IMR-90 (cell line): ENCODE results near the gene SEMA3C. TPM values are rescaled to one million over a fixed set of nuclear protein-coding genes. Genes with fewer than 3 reads are reported as not detected.
A peak's percentile ranks its signal among the peaks of the same experiment; 100 is the strongest.

ENCODE experiments used
- ATAC-seq: fragments of 200-7000 bp; cut with Tn5 transposase; 2 replicates; pipeline ENCODE4 v1.9.1; 2020; ENCODE audit warnings: low read depth, mild to moderate bottlenecking, moderate library complexity
- BruUV-seq: library from RNA; stranded (reverse); fragments of 400-500 nt; replicated peaks from 2 replicates; lab custom pipeline; 2021; lab: Mats Ljungman, UMichigan
- CTCF ChIA-PET: fragments of 300-600 bp; formaldehyde crosslinking; extraction: SDS; loops from one replicate; lab custom pipeline; 2021; ENCODE audit warnings: antibody characterized with exemption; lab: Yijun Ruan, JAX
- POLR2A ChIA-PET: fragments of 300-600 bp; sonication (Branson Sonifier 250); formaldehyde crosslinking; loops from one replicate; lab custom pipeline; 2022; ENCODE audit warnings: antibody characterized with exemption; ENCODE audit not compliant: unreplicated experiment; lab: Charles Lee
- DNase-seq: peaks from one replicate; pipeline ENCODE4 v3.0.0; 2013
- H2AFZ ChIP-seq: replicated peaks from 2 replicates; pipeline ENCODE3; 2013; ENCODE audit warnings: low read length, mild to moderate bottlenecking; ENCODE audit not compliant: poor library complexity
- H2AK5ac ChIP-seq: 2 replicates; pipeline ENCODE4 v1.6.1; 2013; ENCODE audit warnings: low read depth, low read length, inconsistent platforms
- H2AK9ac ChIP-seq: replicated peaks from 2 replicates; pipeline ENCODE3; 2013; ENCODE audit warnings: mild to moderate bottlenecking, low read depth, low read length, moderate library complexity; ENCODE audit not compliant: poor library complexity
- H2BK120ac ChIP-seq: 2 replicates; pipeline ENCODE4 v1.6.1; 2013; ENCODE audit warnings: low read depth, low read length, inconsistent platforms
- H2BK15ac ChIP-seq: 3 replicates; pipeline ENCODE4 v1.6.1; 2013; ENCODE audit warnings: low read depth, low read length, inconsistent platforms
- H2BK20ac ChIP-seq: 2 replicates; pipeline ENCODE4 v1.6.1; 2013; ENCODE audit warnings: low read depth, mild to moderate bottlenecking, inconsistent platforms, low read length, moderate library complexity
- H2BK5ac ChIP-seq: 2 replicates; pipeline ENCODE4 v1.6.1; 2013; ENCODE audit warnings: mild to moderate bottlenecking, low read depth, low read length, inconsistent platforms; ENCODE audit not compliant: poor library complexity, severe bottlenecking
- H3K14ac ChIP-seq: replicated peaks from 2 replicates; pipeline ENCODE4 v1.6.1; 2013; ENCODE audit warnings: low read depth, low read length, inconsistent platforms
- H3K18ac ChIP-seq: 2 replicates; pipeline ENCODE4 v1.6.1; 2013; ENCODE audit warnings: low read depth, low read length, control low read depth
- H3K23ac ChIP-seq: 2 replicates; pipeline ENCODE4 v1.6.1; 2013; ENCODE audit warnings: low read depth, low read length, inconsistent platforms
- H3K27ac ChIP-seq: 2 replicates; pipeline ENCODE4 v1.5.1; 2013; ENCODE audit warnings: mild to moderate bottlenecking, control low read depth, low read length; ENCODE audit not compliant: insufficient read depth
- H3K27me3 ChIP-seq: 2 replicates; pipeline ENCODE4 v1.6.1; 2013; ENCODE audit warnings: low read length; ENCODE audit not compliant: control insufficient read depth, insufficient read depth
- H3K36me3 ChIP-seq: 2 replicates; pipeline ENCODE4 v1.6.1; 2013; ENCODE audit warnings: low read length, mixed read lengths; ENCODE audit not compliant: control insufficient read depth, insufficient read depth
- H3K4ac ChIP-seq: 2 replicates; pipeline ENCODE4 v1.6.1; 2013; ENCODE audit warnings: low read depth, low read length, inconsistent platforms
- H3K4me1 ChIP-seq: 2 replicates; pipeline ENCODE4 v1.6.1; 2013; ENCODE audit warnings: low read length, mixed read lengths; ENCODE audit not compliant: control insufficient read depth, insufficient read depth
- H3K4me2 ChIP-seq: 2 replicates; pipeline ENCODE4 v1.6.1; 2013; ENCODE audit warnings: low read depth, mild to moderate bottlenecking, control low read depth, low read length, moderate library complexity
- H3K4me3 ChIP-seq: 2 replicates; pipeline ENCODE4 v1.5.1; 2013; ENCODE audit warnings: low read depth, mild to moderate bottlenecking, control low read depth, low read length, moderate library complexity; ENCODE audit not compliant: insufficient read depth
- H3K56ac ChIP-seq: 2 replicates; pipeline ENCODE4 v1.6.1; 2013; ENCODE audit warnings: low read length, inconsistent platforms; ENCODE audit not compliant: insufficient read depth; ENCODE audit errors: extremely low read depth
- H3K79me1 ChIP-seq, 2 experiments: 2 replicates each; pipeline ENCODE4 v1.6.1; 2013; ENCODE audit warnings: low read length in 2 of 2, inconsistent platforms in 1 of 2, low read depth in 1 of 2
- H3K9ac ChIP-seq: 2 replicates; pipeline ENCODE4 v1.6.1; 2013; ENCODE audit warnings: low read depth, low read length, control low read depth
- H3K9me1 ChIP-seq: 2 replicates; pipeline ENCODE4 v1.6.1; 2013; ENCODE audit warnings: low read length, inconsistent platforms; ENCODE audit not compliant: insufficient read depth
- H3K9me3 ChIP-seq: 2 replicates; pipeline ENCODE4 v1.6.1; 2013; ENCODE audit warnings: low read length; ENCODE audit not compliant: control insufficient read depth, insufficient read depth
- H4K20me1 ChIP-seq: 2 replicates; pipeline ENCODE4 v1.6.1; 2013; ENCODE audit warnings: low read length, inconsistent platforms; ENCODE audit not compliant: insufficient read depth
- H4K5ac ChIP-seq: 2 replicates; pipeline ENCODE4 v1.6.1; 2013; ENCODE audit warnings: mild to moderate bottlenecking, low read depth, low read length, control low read depth
- H4K8ac ChIP-seq, 2 experiments: 2 replicates each; pipeline ENCODE4 v1.6.1; 2013; ENCODE audit warnings: low read depth in 2 of 2, low read length in 2 of 2, control low read depth in 1 of 2, inconsistent platforms in 1 of 2
- H4K91ac ChIP-seq: 2 replicates; pipeline ENCODE4 v1.6.1; 2013; ENCODE audit warnings: low read depth, low read length, inconsistent platforms; ENCODE audit not compliant: insufficient read depth
- CEBPB ChIP-seq: IDR thresholded peaks from 2 replicates; pipeline ENCODE4 v1.6.1; 2012; ENCODE audit warnings: low read depth, low read length, improper control_type of control experiment
- CHD1 ChIP-seq: IDR thresholded peaks from 2 replicates; pipeline ENCODE4 v1.6.1; 2012; ENCODE audit warnings: low read depth, low read length, improper control_type of control experiment
- CTCF ChIP-seq: conservative IDR thresholded peaks from 2 replicates; pipeline ENCODE4 v1.5.1; 2012; ENCODE audit warnings: mild to moderate bottlenecking, low read depth, low read length, improper control_type of control experiment
- ELK1 ChIP-seq: fragments of 150-350 bp; IDR thresholded peaks from 2 replicates; pipeline ENCODE4 v1.6.1; 2016; ENCODE audit warnings: low read depth, mild to moderate bottlenecking, low read length, moderate library complexity, borderline replicate concordance
- FOS ChIP-seq: fragments of 150-350 bp; IDR thresholded peaks from 2 replicates; pipeline ENCODE4 v1.6.1; 2016; ENCODE audit warnings: low read depth, low read length
- MAFK ChIP-seq: IDR thresholded peaks from 2 replicates; pipeline ENCODE4 v1.6.1; 2012; ENCODE audit warnings: low read depth, low read length, improper control_type of control experiment
- MAZ ChIP-seq: IDR thresholded peaks from 2 replicates; pipeline ENCODE4 v1.6.1; 2012; ENCODE audit warnings: low read depth, mild to moderate bottlenecking, low read length, improper control_type of control experiment, moderate library complexity, borderline replicate concordance
- MXI1 ChIP-seq: IDR thresholded peaks from 2 replicates; pipeline ENCODE4 v1.6.1; 2012; ENCODE audit warnings: low read depth, mild to moderate bottlenecking, low read length, moderate library complexity, borderline replicate concordance
- NFE2L2 ChIP-seq: fragments of 150-350 bp; IDR thresholded peaks from 2 replicates; pipeline ENCODE4 v1.6.1; 2016; ENCODE audit warnings: low read depth, mild to moderate bottlenecking, low read length
- POLR2A ChIP-seq: IDR thresholded peaks from 2 replicates; pipeline ENCODE4 v1.6.1; 2012; ENCODE audit warnings: mild to moderate bottlenecking, low read depth, low read length
- RAD21 ChIP-seq: IDR thresholded peaks from 2 replicates; pipeline ENCODE4 v1.6.1; 2012; ENCODE audit warnings: low read length, improper control_type of control experiment
- RCOR1 ChIP-seq: IDR thresholded peaks from 2 replicates; pipeline ENCODE4 v1.6.1; 2012; ENCODE audit warnings: mild to moderate bottlenecking, low read length, improper control_type of control experiment; ENCODE audit not compliant: insufficient replicate concordance
- SMC3 ChIP-seq: fragments of 150-350 bp; IDR thresholded peaks from 2 replicates; pipeline ENCODE4 v1.6.1; 2016; ENCODE audit warnings: low read depth, mild to moderate bottlenecking, antibody characterized with exemption, low read length, moderate library complexity
- USF2 ChIP-seq: fragments of 150-350 bp; IDR thresholded peaks from 2 replicates; pipeline ENCODE4 v1.6.1; 2017; ENCODE audit warnings: mild to moderate bottlenecking, antibody characterized with exemption, low read length, low read depth
- WGBS, 2 experiments: methylation state at CpG; one replicate each; pipeline versions ENCODE4 v1.1.5 to v1.1.7; 2013; ENCODE audit warnings: missing lambda C conversion rate in 2 of 2; ENCODE audit not compliant: insufficient read length in 1 of 2; ENCODE audit errors: extremely low coverage in 2 of 2; 5-methylcytosine and 5-hydroxymethylcytosine counted together
- dilution Hi-C: fragments of 300-500 bp; cut with HindIII; formaldehyde crosslinking; loops from one replicate; pipeline ENCODE4 v1.14.3; 2018; ENCODE audit warnings: low sequenced_read_pairs; ENCODE audit not compliant: unreplicated experiment
- in situ Hi-C: fragments of 300-500 bp; cut with MboI; formaldehyde crosslinking; loops from 3 replicates; pipeline ENCODE4 v1.14.3; 2019; ENCODE audit warnings: low sequenced_read_pairs, inconsistent platforms, mixed read lengths
- intact Hi-C: fragments of 100-400 bp; cut with micrococcal nuclease; formaldehyde crosslinking; loops from 2 replicates; pipeline ENCODE4 v1.10.0; 2022
- polyA plus RNA-seq, 3 experiments: library from polyadenylated mRNA; depleted of rRNA; stranded (reverse); fragments of >200 nt; gene quantifications; 2 replicates each; pipeline ENCODE4 v1.2.3, GENCODE V29; 2012; ENCODE audit warnings: low replicate concordance in 1 of 3
- total RNA-seq: library from RNA; depleted of rRNA; stranded (reverse); fragments of >200 nt; gene quantifications from 2 replicates; pipeline ENCODE4 v1.2.3, GENCODE V29; 2012

The SEMA3C gene
- total and polyA plus RNA-seq, 2 of the 4 experiments (the other 2 are of a cell fraction): 21.2 to 97.1 TPM

DNA sequence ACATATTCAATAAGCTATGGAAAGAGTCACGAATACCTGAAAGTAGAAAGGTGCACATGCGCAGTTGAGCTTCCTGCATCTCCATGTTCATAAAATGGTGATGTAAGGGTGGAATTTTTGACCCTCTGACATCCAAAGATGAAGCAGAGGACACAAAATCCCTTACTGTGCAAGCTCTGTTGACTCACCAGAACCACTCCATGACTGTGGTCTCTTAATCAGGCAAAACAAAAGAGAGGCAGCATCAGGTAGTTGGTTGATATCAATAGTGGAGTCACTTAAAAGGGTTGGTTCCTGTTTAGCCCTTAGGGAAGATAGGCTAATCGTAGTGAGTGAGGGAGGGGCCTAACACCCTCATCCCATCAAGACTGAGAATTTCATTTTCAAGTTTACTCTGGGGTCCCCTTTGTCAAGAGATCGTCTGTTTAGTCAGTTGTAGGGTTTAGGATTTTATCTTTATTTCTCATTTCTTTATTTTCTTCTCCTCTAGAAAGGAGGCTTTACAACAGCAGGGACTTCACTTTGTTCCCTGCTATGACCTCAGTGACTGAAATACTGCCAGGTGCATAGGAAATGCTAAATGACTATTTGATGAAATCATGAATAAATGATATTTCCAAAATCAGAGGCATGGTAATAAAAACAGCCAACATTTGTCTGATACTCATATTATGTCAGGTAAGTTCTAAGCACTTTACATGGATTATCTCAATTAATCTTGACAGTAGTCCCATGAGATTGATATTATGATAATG lies 182.3 kb downstream of the SEMA3C start:
- ChIA-PET POLR2A (no interaction called here), CTCF (no interaction called here)
- Histone ChIP-seq H3K9me3 (no peaks in the 10 kb centered on the region), H3K9ac (no peak overlapping the region), H2BK5ac (no peak overlapping the region), H3K18ac (peak overlapping the region; percentile 25; the same call in 1 of the 2 replicates), H4K8ac (0 out of 4 replicates have a peak overlapping the region, but pooled peaks of 1 of the 2 experiments have one; percentile 11), H3K27ac (no peak overlapping the region), H3K14ac (no peak overlapping the region; the same call in 1 of the 2 replicates), H4K91ac (no peak overlapping the region), H3K27me3 (no peaks in the 10 kb centered on the region), H3K4me3 (no peak overlapping the region), H3K9me1 (peaks cover 2% of the 10 kb centered on the region; the same call in 1 of the 2 replicates), H3K56ac (no peak overlapping the region), H3K4me1 (no peaks in the 10 kb centered on the region; the same call in none of the 2 replicates), H3K4ac (no peak overlapping the region), H3K79me1 (no peaks in the 10 kb centered on the region), H2AFZ (no peak overlapping the region), H3K36me3 (no peaks in the 10 kb centered on the region), H2BK15ac (0 out of 3 replicates have a peak overlapping the region, but pooled peaks have one; percentile 5), H2BK20ac (peak overlapping the region; percentile 52; the same call in 1 of the 2 replicates), H2AK5ac (no peak overlapping the region), H3K4me2 (no peak overlapping the region), H2AK9ac (no peak overlapping the region), H3K23ac (no peak overlapping the region), H4K20me1 (no peaks in the 10 kb centered on the region), H4K5ac (no peak overlapping the region), H2BK120ac (no peak overlapping the region)
- no CpG with 5 or more reads among the region's 4 CpGs for WGBS, 2 experiments
- no TSS peak for BruUV-seq
- DNase-seq (peak; percentile 39), ATAC-seq (no peak)
- intact Hi-C loops (no loop called here), dilution Hi-C loops (no loop called here), in situ Hi-C loops (no loop called here)
- TF ChIP-seq POLR2A (no peak), NFE2L2 (no peak), SMC3 (no peak), CTCF (no peak), RCOR1 (no peak), MAZ (no peak), FOS (no peak), MAFK (no peak), CEBPB (no peak), USF2 (no peak), ELK1 (no peak), CHD1 (no peak), MXI1 (no peak), RAD21 (no peak)
